Testis (tissue), 2 donors: ENCODE measurements around the gene NOS1AP.

Experiments used
- POLR2A ChIP-seq: fragments of 450-650 bp; IDR thresholded peaks from one replicate; pipeline ENCODE4 v1.6.1; 2017; ENCODE audit warnings: antibody characterized with exemption, mild to moderate bottlenecking, moderate library complexity
- TF ChIP-seq, protein P1 (sequence below), 3 experiments: fragments of 450-650 bp in 2 of 3; fragments of 200-600 bp in 1 of 3; sonication (generic) in 1 of 3; IDR thresholded peaks; one replicate each; pipeline ENCODE4 v1.5.1; 2016 to 2019; ENCODE audit warnings: antibody characterized with exemption in 3 of 3, mild to moderate bottlenecking in 2 of 3, moderate library complexity in 1 of 3

DNA sequence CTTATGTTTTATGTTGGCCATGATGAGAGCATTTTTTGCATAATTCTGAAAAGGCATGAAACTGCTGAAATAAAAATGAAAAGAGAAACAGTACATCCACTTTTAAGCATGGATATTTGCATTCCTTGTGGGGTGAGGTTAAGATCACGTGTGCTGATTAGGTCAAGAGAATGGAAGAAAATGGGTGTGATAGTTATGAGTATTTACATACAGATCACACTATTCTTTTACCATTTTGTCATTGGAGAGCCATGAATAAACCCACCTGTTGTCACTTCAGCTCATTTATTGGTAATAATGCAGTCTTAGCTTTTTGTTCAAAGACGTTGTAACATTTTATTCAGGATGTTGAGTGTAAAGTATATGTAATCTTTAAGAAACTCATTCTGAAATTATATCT, 153.2 kb downstream of the NOS1AP start:
- TF ChIP-seq, protein P1, sequence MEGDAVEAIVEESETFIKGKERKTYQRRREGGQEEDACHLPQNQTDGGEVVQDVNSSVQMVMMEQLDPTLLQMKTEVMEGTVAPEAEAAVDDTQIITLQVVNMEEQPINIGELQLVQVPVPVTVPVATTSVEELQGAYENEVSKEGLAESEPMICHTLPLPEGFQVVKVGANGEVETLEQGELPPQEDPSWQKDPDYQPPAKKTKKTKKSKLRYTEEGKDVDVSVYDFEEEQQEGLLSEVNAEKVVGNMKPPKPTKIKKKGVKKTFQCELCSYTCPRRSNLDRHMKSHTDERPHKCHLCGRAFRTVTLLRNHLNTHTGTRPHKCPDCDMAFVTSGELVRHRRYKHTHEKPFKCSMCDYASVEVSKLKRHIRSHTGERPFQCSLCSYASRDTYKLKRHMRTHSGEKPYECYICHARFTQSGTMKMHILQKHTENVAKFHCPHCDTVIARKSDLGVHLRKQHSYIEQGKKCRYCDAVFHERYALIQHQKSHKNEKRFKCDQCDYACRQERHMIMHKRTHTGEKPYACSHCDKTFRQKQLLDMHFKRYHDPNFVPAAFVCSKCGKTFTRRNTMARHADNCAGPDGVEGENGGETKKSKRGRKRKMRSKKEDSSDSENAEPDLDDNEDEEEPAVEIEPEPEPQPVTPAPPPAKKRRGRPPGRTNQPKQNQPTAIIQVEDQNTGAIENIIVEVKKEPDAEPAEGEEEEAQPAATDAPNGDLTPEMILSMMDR (IDR thresholded peaks at IDR 0.05), result no peak
- no peak for TF ChIP-seq POLR2A
